GM19463 (cell line): ENCODE data around the gene TMEM127.
"Not testable (repeated sequence)": the region's sequence is repeated elsewhere in the genome, so short reads cannot be mapped to it uniquely, and the experiment has no call there.

Experiments used
- ATAC-seq: cut with Tn5 transposase; IDR thresholded peaks from one replicate; pipeline ENCODE4 v1.9.1; 2021; ENCODE audit warnings: mild to moderate bottlenecking, moderate library complexity; ENCODE audit not compliant: unreplicated experiment

Gene TMEM127

DNA sequence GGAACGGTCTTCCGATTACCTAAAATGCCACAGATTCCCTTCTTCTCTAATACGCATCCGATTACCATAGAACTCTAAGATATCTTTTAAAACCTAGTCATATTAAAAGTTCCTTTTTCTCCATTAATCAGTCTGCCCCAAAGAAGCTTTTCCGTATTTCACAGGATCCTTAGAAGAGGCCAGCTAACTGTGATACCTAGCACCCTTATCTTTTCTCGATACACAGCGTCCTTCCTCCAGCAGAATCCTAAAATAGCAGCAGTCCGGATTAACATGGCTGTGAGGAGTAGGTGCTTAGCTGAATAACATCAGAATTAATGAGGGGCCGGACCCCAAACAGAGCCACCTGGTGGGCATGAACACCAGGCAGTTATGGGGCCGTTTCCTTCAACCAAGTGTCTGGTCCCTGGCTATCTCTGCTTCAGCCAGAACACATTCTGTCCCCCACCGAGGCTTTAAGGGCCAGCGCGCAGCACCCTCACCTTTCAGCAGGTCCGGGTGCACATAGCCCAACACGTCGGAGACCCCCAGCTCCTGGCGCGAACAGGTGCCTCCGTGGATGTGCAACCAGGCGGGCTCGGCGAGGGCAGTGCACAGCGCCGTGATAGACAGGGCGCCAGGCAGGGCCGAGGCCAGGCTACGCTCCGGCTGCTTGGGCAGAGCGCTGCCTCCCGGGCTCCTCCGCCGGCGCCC lies 995 bp downstream of the TMEM127 start:
- ATAC-seq: no peak

GRCh38 chr2:96264086-96264485 lies 1.7 kb downstream of the TMEM127 start:
- ATAC-seq: no peak

DNA sequence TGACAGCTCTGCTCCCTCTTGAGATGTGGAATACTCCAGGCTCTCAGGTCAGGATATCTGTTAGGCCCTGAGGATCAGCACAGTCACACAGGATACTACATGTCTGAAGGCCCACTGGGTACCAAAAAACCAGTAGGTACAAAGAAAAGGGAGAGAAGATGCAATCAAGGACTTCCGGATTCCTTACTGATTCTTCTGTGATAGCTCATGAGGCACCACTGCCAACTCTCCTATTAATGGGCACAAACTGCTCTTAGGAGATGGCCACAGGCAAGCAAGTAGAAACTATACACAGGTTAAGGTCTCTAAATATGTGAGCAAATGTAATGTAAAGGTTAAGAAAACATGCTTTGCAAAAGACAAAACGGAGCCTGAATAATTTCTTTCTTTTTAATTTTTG lies 3.5 kb downstream of the TMEM127 start:
- no peak for ATAC-seq

DNA sequence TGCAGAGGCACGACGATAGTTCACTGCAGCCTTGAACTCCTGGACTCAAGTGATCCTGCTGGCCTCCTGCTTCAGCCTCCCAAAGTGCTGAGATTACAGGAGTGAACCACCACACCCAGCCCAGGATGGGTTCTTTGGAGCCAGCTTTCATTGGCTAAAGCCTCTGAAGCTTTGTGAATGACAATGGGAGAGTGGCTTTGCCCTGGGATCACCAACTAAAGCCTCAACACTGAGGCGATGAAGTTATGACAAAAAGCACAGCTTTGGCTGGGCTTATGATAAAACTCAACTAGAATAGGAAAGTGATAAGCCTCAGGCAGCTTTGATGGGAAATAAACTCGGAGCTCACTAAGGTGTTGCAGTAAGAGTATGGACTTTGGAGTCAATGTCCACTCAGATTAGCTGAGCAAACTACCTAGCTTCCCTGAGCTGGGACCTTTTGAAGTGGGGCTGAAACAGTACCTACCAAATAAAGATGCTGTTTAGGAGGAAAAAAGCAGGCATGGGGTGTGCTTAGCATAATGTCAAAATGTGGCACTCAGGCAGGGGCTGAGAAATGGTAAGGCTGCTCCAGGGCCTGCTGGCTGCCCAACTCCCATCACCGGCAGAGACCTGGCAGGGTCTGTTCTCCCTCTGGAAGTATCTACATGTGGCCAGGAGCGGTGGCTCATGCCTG lies 4.3 kb downstream of the TMEM127 start:
- no peak for ATAC-seq

DNA sequence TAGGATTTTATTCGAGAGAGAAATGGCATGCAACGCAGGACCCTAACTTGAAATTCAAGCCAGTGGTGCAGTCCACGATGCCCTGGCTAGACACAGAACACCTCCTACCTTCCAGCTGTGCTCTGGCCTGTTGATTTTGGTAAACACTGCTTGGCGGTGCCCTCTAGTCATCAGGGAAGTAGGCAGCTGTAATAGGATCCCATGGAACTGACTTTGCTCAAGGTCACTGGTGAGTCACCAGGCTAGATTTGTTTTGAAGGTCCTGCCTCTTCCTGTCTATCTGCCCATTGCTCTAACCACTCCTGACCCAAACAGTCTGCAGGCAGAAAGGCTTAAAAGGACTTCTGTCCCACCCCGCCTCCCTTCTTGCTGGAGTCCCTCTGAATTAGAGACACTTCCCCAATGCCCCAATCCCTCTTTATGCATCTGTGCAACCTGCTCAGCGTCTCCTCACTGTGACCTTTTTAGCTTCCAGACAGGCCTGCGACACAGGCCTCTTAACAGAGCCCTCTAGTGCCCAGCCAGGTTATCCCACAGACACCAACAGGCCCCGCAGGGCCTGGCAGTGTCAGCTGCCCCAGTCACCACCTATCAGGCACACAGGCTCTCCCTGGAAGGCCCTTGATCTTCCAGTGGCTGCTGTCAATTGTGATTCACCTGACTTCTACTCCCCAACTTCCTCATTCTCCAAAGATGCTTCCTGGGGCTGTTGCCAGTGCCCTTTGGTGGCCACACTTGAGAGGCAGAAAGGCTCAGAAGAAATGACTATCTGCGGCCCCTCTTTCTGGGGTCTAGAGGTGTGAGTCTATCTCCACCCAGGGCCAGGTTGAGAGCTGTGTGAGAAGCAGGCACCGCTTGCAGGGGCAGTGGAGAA lies 5.2 kb downstream of the TMEM127 start:
- ATAC-seq: peak; percentile 47

DNA sequence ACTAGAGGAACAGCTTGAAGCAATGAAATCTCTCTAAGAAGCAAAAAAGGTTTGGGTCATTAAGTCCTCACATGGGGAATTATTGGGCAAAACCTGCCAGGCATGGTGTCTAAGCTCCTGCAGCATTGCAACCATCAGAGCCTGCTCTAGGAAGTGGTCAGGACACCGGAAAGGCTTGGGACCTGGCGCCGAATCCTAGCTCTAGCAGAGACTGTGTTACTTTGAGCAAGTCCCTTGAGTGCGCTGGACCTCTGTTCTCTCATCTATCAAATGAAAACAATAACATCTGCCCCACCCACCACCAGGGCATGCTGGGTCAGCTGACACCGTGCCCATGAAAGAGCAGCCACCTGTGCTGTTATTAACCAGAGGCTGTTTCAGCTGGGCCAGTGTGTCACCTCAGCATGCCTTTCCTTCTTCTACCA lies 6.3 kb downstream of the TMEM127 start:
- no peak for ATAC-seq

GRCh38 chr2:96258166-96259022 lies 7.4 kb downstream of the TMEM127 start:
- ATAC-seq: no peak

DNA sequence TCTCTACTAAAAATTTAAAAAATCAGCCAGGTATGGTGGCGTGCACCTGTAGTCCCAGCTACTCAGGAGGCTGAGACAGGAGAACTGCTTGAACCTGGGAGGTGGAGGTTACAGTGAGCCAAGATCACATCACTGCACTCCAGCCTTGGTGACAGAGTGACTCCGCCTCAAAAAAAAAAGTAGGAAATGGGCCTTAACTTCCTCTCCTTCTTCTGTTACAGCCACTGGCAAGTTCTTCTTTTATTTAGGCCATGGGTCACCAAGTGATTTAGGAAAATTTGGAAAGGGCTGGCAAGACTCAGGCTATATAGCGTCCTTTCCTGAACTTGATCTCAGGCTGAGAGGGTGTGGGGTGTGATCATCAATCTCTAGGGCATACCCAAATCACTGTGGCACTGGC lies 8.1 kb downstream of the TMEM127 start:
- not testable (repeated sequence) for ATAC-seq

- ATAC-seq: no peak
These were observed 9.1 kb downstream of the TMEM127 start for GRCh38 chr2:96256611-96257113.

- no peak for ATAC-seq
These were observed 11.2 kb downstream of the TMEM127 start for GRCh38 chr2:96254571-96254970.

GRCh38 chr2:96253006-96253405 lies 12.8 kb downstream of the TMEM127 start:
- no peak for ATAC-seq

GRCh38 chr2:96252526-96252925 lies 13.3 kb downstream of the TMEM127 start:
- no peak for ATAC-seq

DNA sequence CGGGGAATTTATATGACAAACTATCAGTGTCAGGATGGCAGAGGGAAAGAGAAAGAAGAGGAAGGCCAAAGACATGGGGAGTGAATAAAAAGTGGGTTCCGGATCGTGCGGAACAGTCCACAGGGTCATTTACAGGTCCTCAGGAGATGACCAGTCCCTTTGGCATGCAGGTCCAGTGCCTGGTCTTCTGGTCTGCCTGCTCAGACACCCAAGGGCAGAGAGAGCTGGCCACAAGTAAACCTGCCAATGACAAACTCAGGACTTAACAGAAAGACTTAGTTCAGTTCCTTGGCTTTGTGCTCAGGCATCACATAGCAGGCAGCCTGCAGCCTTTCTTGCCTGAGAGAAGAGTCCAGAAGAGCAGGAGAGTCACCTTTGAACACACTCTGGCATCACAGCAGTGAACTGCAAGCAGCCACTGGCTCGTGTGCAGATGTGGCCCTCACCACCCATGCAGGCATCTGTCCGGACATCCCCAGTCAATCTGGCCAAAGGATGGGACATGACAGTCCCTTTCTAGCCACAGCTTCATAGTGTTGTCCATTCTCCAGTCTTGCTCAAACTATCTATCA lies 14.0 kb downstream of the TMEM127 start:
- ATAC-seq: no peak

DNA sequence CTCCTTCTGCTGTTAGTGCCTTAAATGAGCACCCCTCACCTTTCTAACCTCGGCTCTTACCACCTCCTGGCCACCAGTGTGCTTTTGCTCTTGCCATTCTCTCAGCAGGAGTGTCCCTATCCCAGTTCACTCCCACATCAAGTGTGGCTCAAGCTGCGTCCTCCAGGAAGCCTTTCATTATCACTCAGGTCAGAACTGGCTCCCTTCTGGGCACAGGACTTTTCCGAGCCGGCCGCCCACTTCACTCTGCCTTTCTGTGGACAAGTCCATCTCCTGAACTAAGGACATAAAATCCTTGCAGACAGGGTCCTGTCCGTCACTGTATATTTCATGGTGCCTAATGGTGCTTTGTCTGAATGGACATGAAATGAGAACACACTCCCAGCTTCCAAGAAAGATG lies 15.6 kb downstream of the TMEM127 start:
- ATAC-seq: no peak

GRCh38 chr2:96249654-96250053 lies 16.1 kb downstream of the TMEM127 start:
- ATAC-seq: no peak

GRCh38 chr2:96248624-96249023 lies 17.2 kb downstream of the TMEM127 start:
- no peak for ATAC-seq

- ATAC-seq: no peak
These were observed 17.9 kb downstream of the TMEM127 start for GRCh38 chr2:96247896-96248295.

DNA sequence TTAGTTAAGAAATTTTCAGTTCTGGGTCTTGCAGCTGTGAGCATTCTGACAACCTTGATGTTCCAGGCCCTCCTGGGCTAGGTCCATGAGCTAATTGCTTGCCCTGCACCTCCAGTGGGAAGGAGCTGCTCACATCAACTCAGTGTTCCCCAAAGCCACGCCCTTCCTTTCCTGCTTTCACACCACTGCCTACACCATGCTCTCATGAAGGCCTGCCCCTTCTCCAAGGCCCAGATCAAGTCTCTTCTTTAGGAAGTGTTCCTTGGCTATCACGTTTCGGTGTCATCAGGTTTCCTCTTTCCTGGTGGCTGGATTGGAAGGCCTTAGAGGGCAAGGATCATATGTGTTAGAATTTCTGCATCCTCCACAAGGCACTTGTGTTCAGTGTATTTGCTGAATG lies 18.8 kb downstream of the TMEM127 start:
- ATAC-seq: no peak

- ATAC-seq: no peak
These were observed 20.0 kb downstream of the TMEM127 start for GRCh38 chr2:96245609-96246390.
